SH-SY5Y (cell line): ENCODE measurements around the gene PAQR5.

Experiments used
- GATA2 ChIP-seq: IDR thresholded peaks from 2 replicates; pipeline ENCODE4 v1.6.1; 2011; ENCODE audit warnings: mild to moderate bottlenecking, low read depth, low read length
- GATA3 ChIP-seq: IDR thresholded peaks from 2 replicates; pipeline ENCODE4 v1.6.1; 2011; ENCODE audit warnings: low read depth, mild to moderate bottlenecking, low read length, moderate library complexity

Gene PAQR5

DNA sequence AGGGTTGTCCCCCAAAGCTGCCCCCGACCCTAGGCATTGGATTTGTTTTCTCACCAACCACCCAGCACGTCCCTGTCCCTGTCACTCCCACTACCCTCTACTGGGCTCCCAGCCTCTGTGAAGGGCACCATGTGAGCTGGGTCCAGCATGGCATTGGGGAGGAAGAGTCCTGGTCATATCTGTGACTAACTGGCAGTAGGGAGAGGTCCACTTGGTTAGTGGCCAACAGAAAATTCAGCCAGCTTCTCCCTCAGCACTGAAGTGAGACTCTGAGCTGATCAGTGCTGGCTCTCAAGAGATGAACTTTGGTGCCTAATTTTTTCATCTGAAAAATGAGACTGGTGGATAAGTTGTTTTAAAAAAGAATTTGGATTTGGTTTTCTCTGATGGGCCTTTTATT lies 104.1 kb downstream of the PAQR5 start:
- TF ChIP-seq GATA2 = no peak
- no peak for TF ChIP-seq GATA3

DNA sequence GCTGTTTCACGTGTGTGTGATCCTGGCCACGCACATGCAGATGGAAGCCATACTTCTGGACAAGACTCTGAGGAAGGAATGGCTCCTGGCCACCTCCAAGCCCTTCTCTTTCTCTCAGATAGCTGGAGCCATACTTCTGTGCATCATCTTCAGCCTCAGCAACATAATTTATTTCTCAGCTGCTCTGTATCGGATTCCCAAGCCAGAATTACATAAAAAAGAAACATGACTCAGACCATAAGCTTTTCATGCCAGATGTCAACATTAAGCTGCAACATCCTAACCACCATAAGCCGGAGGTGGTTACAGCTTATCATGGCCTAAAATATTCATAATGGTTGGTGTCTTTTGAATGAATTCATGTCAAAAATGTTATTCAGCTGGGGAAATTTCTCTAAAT lies 104.9 kb downstream of the PAQR5 start:
- TF ChIP-seq GATA2 (no peak), GATA3 (no peak)

DNA sequence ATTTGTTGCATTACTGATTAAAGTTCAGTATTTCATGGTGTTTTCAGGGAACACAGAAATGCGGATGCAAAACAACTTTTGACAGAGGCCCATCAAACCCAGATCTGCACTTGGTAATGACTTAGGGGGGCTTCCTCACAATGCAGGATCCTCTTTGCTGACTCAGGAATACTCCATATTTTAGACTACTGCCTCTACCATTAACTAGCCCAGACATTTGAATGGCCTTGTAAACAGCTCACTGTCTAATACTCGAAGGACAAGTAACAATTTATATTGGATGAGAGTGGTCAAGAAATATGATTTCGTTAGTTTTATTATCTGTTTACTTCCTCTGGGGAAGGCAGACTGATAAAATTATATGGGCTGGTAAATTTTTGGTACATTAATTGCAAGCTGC lies 106.4 kb downstream of the PAQR5 start:
- no peak for TF ChIP-seq GATA3
- no peak for TF ChIP-seq GATA2

DNA sequence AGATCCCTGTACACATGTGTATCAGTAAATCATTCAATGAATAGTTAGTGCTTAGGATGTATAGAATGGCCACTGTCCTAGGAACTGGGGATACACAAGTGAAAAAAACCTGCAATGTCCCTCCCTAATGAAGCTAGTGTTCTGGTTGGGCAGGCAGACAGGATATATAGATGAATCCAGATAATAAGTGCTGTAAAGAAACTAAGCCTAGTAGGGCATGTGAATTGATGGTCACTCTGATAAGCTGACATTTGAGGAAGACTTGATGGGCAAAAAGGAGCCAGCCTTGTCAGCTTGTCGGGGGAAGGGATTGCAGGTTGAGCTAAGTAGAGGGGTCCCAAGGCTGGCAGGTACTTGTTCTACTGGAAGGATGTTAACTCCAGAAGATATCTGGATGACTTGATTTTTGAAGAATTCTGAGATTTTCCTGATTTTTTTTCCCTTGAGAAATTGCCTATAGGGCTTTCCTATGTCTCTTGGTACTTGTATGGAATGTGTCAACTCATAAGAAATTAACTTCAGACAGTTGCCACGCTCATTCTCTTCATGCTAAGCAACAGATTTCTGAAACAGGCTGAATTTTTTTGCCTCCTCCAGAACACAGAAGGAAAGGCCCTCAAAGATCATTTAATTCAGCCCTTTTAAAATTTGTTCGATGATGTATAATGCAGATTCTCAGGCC lies 109.1 kb downstream of the PAQR5 start:
- TF ChIP-seq GATA2 (peak; percentile 55), GATA3 (no peak)

DNA sequence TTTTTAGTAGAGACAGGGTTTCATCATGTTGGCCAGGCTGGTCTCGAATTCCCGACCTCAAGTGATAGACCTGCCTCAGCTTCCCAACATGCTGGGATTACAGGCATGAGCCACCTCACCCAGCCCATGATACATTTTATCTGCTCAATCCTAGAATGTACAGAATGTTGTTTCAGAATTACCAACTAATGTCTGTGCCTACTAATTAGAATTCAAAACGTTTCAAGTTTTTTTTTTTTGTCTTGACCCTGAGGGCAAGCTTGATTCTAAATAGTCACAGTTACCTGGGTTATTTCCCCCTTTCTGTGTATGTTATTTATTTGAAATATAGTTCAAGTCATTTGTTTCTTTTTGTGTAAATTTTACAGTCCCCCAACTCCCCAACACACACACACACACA lies 110.1 kb downstream of the PAQR5 start:
- no peak for TF ChIP-seq GATA2
- TF ChIP-seq GATA3 = no peak

DNA sequence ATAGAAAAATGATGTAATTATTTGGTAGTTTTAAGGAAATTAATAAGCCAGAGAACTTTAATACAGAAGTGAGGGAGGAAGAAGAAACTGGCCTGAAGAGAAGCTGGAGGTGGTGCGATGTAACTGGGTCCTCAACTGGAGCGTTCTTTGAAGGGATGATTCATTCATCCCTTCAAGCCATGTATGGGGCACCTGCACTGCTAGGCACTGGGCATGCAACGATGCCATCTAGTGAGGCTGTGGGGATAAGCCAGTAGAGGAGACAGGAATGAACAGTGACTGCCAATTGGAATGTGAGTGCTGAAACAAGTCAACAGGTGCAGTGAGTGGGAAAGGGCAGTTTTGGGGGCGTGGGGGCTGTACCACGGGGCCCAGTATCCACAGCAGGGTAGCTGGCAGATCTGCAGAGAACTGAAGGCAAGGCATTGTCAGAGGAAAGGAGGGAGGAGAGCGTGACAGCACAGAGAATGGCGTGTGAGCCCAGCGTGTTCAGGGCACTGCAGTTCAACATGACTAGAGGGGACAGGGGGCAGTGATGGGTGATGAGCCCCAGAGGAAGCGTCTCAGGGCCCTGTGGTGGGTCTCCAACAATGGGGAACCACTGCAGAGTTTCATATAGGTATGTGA lies 111.6 kb downstream of the PAQR5 start:
- TF ChIP-seq GATA2 (no peak), GATA3 (no peak)

DNA sequence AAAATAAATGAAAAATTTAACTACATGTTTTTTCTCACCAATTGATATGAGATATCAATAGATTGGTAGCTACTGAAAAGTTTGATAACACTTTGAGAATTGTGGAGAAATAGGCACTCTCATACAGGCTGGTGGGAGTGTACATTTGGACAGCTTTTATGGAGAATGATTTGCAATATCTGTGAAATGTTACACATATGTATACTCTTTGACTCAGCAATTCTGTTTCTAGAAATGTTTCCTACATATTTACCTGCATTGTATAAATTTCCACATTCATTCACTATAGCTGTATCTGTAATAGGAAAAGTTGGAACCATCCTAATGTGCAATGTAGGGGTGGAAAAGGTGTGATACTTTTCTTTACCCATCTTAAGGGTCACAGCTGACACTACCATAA lies 113.6 kb downstream of the PAQR5 start:
- TF ChIP-seq GATA2 (no peak), GATA3 (no peak)

DNA sequence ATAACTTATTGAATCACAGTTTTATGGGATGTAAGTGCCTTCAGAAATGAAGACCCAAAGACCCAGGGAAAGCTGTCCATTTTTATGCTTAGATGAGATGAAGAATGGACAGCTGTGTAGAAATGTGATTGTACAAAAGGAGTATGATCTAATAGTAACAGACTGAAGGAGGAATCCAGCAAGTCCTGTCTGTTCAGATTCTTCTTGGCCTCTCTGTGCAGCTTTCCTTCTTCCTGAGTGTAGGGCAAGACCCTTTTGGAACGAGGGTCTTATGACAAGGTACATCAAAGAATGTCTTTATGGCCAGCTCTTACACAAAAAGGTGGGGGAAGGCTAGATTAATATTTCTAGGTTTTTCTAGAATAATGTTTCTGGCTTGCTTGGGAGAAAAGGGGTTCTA lies 114.0 kb downstream of the PAQR5 start:
- TF ChIP-seq GATA3 (no peak), GATA2 (no peak)

DNA sequence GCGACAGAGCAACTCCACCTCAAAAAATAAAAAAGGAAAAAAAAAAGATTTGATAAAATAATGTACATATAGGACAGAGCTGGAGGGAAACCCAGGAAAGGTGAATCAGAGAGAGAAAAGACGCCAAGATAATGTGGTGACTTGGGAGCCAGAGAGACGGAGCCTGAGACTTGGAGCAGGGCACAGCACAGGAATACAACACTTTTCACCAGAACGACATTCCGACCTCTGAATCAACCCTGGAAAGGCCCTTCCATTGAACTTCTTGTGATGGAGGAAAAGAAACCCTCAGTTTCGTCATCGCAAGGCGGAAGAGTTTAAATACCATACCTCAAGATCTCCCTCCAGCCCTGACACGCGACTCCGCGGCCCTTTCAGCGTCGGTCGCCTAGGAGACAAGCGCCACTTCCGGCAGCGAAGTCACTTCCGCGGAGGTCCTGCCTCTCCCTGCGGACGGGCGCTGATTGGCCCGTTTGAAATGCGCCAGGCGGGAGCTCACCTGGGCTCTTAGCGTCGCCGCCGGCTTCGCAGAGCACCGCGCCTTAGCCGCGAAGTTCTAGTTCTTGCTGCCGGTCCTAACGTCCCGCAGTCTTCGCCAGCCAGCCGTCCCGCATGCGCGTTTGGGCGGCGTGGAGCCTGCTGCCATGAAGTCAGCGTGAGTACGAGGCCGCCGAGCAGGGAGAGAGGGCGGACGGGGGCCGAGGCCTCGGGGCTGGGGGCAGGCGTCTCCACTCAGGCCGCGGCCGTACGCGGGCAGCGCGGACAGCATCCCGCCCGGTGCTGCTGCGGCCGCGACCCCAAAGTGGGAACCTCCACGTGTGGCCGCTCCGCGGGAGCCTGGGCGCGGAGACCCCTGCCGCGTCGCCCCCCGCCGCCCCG lies 115.3 kb downstream of the PAQR5 start, which contains the start of gene KIF23:
Gene KIF23 (plus strand): TSS at position 528 of the 879 bp plus-strand sequence. CDS start 117 bp downstream, at position 645.
- TF ChIP-seq GATA2 (no peak), GATA3 (no peak)

DNA sequence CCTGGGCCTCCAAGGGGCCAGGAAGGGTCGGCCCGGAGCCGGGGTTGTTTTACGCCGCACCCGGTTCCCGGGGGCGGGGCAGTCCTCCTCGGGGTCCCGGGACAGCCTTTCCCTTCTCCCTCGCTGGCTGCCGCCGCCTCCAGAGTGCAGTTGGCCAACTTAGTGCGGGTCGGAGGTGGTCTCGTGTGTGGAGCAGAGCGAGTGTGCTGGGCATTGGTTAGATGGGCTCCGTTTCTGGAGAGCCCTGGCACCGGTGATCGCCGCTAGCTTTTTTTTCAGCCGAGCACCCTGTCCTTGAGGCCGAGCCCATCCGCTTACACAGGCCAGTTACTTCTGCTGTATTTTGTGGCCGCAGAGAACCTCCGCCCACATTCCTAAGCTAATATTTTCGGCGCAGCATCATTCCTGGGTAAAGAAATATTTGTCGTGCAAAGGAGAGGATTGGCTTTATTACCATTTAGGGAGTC lies 116.0 kb downstream of the PAQR5 start:
- TF ChIP-seq GATA3 = no peak
- no peak for TF ChIP-seq GATA2

DNA sequence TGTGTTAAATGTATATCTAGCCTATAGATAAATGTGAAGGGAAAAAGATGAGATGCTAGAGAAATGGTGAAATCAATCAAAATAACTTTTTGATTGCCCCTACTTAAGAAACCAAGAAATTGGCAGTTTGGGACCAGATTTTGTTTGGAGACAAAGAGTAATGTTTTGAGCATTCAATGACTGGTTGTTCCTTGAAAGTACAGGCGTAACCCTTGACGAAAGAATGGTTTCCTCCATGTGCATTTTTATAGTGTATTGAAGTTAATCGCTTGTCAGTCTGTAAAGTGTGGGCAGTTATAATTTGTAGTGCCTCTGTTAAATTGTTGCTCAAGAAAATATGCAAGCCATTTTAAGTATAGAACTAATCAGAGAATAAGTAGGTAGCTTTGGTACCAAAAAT lies 116.7 kb downstream of the PAQR5 start:
- TF ChIP-seq GATA2 (no peak), GATA3 (no peak)

DNA sequence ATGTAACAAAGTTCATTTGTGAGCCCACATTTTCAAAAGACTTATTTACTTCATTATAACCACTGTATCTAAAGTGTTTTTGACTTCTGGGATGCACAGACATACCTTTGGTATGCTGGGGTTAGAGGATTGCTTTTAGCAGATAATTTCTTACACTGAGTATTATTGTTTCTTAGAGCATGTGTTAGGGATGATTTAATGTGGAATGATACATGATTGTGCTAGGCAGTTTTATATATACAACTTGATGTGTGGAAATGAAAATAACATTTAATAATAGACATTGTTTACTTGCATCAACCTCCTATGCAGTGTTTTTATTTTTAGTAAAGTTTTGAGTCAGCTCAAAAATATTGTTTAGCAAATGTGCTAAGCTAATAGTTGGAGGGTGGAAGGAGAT lies 118.9 kb downstream of the PAQR5 start:
- TF ChIP-seq GATA2 (no peak), GATA3 (no peak)

DNA sequence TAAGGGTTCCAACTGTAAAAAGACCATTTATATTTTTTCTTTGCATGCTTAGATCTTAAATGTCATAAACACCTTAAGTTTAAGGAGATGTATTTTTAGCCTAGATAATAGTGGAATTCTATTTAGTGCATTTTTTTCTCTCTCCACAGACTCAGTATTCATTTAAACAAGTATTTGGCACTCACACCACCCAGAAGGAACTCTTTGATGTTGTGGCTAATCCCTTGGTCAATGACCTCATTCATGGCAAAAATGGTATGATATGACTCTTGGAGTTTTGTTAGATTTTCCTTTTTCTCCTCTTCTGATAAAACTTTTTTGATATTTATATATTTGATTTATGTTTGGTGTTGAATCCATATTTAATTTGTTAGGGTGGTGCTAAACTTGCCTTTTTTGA lies 122.8 kb downstream of the PAQR5 start:
- TF ChIP-seq GATA2 (no peak), GATA3 (no peak)

DNA sequence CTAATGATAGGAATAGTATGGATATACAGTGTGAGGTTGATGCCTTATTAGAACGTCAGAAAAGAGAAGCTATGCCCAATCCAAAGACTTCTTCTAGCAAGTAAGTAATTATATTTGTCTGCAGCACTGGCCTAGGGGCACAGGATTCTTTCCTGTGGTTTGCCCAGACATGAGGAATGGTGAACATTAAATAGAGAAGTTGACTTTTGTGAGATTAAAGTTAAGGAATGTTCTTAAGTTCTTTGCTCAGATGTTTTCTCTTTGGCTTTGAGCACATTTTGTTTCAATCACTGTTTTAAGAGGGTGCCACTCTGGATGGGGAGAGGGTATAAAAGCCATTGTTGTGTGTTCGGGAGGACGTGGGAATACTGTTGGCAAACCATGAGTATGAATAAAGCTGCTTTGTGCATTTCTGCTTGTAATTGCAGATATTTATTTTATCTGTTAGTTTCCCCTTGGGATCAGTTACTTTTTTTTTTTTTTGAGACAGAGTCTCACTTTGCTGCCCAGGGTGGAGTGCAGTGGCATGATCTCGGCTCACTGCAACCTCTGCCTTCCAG lies 123.7 kb downstream of the PAQR5 start:
- TF ChIP-seq GATA3 = no peak
- TF ChIP-seq GATA2 = no peak
